Left colon (tissue), 2 donors: ENCODE measurements around the gene MCRIP2. TPM values are rescaled to one million over a fixed set of nuclear protein-coding genes. Genes with fewer than 3 reads are reported as not detected.

ENCODE experiments used
- ATAC-seq: fragments of 200-7000 bp; cut with Tn5 transposase; one replicate; pipeline ENCODE4 v1.9.1; 2020; ENCODE audit warnings: mild to moderate bottlenecking, moderate library complexity
- DNase-seq, 2 donors: peaks; one replicate each; pipeline ENCODE4 v3.0.0-alpha.2; 2020
- intact Hi-C, 2 donors: fragments of 100-400 bp; cut with DNase I in 1 of 2; cut with micrococcal nuclease in 1 of 2; formaldehyde crosslinking; loops; one replicate each; pipeline versions ENCODE4 v1.11.2 to v1.14.0; 2022; cut with DNase I, micrococcal nuclease
- total RNA-seq, 2 donors: library from RNA; stranded (reverse); fragmentation: NEBNext Ultra II Directional; extraction: Animal tissue kit (Norgen Biotek cat#: 25700); gene quantifications; one replicate each; pipeline ENCODE4 v1.2.1, GENCODE V29; 2021
- donor health status: DM: no; HTN: no; CAD: no.
- donor health status: DM: yes; HTN: yes; CAD: no.

MCRIP2 gene
- total RNA-seq, 2 donors from 2014 or later = 98.5 to 161 TPM

- intact Hi-C loops = no loop called here
Measured at GRCh38 chr16:660459-661183, 19.0 kb downstream of the MCRIP2 start.

GRCh38 chr16:661184-661821 is 19.7 kb downstream of the MCRIP2 start:
- intact Hi-C loops = no loop called here
- ATAC-seq (no peak), DNase-seq (peak; percentile 37 to 48)

More at GRCh38 chr16:660459-661183, 19.0 kb downstream of the MCRIP2 start:
- ATAC-seq (peak; percentile 92), DNase-seq (peak; percentile 91 to 94)

DNA sequence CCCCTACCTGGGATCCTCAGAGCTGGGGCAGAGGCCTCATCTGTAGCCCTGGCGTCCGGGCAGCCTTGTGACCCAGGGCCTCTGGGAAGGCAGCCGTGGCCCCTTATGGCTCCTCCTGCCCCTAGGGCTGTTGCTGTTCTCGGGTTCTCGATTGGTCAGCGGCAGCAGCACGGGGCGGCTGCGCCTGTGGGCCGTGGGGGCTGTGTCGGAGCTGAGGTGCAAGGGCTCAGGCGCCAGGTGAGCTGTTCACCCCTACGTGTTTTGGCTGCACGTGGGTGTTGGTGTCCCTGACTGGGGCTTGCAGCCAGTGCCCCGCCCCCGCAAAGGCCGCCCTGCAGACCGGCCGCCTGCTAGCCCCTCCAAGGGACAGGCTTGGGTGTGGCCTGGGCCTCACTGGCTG is 20.5 kb downstream of the MCRIP2 start:
- DNase-seq = no peak
- ATAC-seq = no peak
- intact Hi-C loops = no loop called here

DNA sequence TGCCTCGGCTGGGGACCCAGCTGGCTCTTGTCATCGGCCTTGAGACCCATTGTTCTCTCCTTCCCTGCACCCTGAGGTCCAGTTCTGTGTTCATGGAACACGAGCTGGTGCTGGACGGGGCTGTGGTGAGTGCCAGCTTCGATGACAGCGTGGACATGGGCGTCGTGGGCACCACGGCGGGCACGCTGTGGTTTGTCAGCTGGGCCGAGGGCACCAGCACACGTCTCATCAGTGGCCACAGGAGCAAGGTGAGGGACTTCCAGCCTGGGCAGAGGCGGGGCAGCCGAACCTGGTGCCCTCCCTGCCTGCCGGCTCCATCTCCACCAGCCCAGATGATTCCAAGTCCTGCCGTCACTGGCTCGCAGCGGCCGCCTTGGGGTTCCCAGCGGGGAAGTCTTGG is 21.0 kb downstream of the MCRIP2 start:
- no peak for DNase-seq
- no peak for ATAC-seq
- intact Hi-C loops = no loop called here

DNA sequence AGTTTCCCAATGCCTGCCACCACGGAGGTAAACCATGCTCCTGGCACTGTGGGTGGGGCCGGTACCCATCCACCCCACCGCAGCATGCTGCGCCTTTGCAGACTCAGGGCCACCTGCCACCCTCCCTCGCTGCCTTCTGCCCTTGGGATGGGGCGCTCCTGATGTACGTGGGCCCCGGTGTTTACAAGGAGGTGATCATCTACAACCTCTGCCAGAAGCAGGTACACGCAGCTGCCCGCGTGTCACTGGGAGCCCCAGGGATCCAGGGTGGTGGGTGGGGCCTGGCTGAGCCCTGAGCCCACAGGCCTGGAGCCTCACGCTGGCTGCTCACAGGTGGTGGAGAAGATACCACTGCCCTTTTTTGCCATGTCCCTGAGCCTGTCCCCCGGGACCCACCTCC is 24.9 kb downstream of the MCRIP2 start:
- intact Hi-C loops = no loop called here
- ATAC-seq (no peak), DNase-seq (no peak)

DNA sequence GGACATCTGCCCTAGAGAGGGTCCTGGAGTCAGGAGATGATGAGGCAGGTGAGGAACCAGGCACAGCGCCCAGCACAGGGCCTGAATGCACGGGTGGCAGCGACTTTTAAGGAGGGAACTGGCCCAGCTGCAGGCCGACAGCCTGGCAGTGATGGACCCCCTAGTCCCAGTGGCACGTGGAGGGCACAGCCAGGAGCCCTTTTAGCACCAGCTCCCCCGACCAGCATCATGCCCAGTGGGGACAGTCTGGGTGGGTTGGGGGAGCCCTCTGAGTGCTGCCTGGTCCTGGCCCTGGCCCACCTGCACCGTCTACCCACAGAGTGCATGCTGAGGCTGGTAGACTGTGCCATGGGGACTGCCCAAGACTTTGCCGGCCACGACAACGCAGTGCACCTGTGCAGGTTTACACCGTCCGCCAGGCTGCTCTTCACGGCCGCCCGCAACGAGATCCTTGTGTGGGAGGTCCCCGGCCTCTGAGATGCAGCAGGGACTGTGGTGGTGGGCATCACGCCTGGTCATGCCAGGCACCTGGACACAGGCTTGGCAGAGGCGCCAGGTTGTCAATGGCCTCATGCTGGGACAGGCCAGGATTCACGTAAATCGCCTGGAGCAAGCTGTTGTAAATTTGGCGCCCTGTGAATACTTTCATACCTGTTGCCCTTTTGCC is 25.6 kb downstream of the MCRIP2 start:
- no peak for DNase-seq
- intact Hi-C loops = no loop called here
- ATAC-seq = no peak

GRCh38 chr16:667780-668518 is 26.3 kb downstream of the MCRIP2 start, which contains the start of gene RHOT2:
RHOT2 (plus strand) TSS chr16:668132; CDS start chr16:668200, 68 bp downstream.
- intact Hi-C loops = no loop called here
- peak; percentile 90 to 96 for DNase-seq
- peak; percentile 92 for ATAC-seq

DNA sequence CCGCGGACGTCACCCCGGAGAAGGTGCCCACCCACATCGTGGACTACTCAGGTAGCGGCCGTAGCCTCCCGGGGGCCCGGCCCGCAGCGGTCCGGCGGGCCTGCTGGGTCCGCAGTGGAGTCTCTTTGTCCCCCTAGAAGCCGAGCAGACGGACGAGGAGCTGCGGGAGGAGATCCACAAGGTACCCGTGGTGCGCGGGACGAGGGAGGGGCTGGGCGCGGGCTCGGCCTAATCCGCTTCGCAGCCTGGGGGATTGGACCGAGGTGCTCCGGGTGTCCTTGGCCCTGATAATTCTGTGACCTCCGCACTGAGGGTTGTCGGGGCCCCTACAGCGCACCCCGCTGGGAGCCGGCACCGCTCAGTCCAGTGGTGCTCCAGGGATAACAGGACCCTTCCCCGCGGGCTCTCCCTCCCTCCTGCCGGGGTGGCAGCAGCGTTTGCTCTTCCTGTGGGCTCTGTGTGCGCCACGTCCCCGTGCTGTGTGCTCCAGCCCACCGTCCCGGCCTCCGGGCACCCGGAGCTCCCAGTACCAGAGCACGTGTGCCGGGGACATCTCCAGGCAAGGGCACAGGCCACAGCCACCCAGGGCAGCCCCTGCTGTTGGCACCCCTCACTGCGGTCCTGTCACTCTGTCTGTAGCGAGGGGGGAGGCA is 27.0 kb downstream of the MCRIP2 start:
- no peak for DNase-seq
- intact Hi-C loops = no loop called here
- ATAC-seq = peak; percentile 30

GRCh38 chr16:669666-670065 is 28.0 kb downstream of the MCRIP2 start:
- intact Hi-C loops = no loop called here
- no peak for ATAC-seq

DNA sequence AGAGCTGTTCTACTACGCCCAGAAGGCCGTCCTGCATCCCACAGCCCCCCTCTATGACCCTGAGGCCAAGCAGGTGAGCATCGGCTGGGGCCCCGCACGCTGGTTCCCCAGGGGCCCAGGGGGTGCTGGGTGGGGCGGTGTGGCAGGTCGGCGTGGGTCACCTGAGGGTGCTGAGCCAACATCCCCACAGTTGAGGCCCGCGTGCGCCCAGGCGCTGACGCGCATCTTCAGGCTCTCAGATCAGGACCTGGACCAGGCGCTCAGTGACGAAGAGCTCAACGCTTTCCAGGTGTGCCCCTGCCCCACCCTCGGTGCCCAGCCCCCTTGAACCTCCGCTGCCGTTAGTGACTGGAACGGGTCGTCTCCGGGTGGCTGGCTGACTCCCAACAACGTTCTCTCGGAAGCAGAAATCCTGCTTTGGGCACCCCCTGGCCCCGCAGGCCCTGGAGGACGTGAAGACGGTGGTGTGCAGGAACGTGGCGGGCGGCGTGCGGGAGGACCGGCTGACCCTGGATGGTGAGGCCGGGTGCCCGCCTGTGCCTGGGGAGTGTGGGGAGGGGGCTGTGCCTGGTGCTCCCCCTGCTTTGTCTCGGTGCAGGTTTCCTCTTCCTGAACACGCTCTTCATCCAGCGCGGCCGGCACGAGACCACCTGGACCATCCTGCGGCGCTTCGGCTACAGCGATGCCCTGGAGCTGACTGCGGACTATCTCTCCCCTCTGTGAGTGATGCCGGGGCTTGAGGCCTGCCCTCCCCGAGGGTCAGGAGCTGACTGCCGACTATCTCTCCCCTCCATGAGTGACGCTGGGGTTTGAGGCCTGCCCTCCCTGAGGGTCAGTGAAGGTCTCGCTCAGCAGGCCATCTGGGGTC is 29.1 kb downstream of the MCRIP2 start:
- intact Hi-C loops = no loop called here
- ATAC-seq (no peak), DNase-seq (no peak)

More at GRCh38 chr16:669666-670065, 28.0 kb downstream of the MCRIP2 start:
- DNase-seq = no peak

GRCh38 chr16:671353-672131 is 29.9 kb downstream of the MCRIP2 start:
- DNase-seq (no peak), ATAC-seq (no peak)
- intact Hi-C loops = no loop called here

GRCh38 chr16:672371-672770 is 30.7 kb downstream of the MCRIP2 start:
- no peak for ATAC-seq
- no peak for DNase-seq
- intact Hi-C loops = no loop called here

GRCh38 chr16:672851-673250 is 31.2 kb downstream of the MCRIP2 start:
- ATAC-seq = no peak
- DNase-seq = no peak
- intact Hi-C loops = no loop called here

- ATAC-seq (no peak), DNase-seq (no peak)
Measured at GRCh38 chr16:673399-673991, 31.9 kb downstream of the MCRIP2 start.

DNA sequence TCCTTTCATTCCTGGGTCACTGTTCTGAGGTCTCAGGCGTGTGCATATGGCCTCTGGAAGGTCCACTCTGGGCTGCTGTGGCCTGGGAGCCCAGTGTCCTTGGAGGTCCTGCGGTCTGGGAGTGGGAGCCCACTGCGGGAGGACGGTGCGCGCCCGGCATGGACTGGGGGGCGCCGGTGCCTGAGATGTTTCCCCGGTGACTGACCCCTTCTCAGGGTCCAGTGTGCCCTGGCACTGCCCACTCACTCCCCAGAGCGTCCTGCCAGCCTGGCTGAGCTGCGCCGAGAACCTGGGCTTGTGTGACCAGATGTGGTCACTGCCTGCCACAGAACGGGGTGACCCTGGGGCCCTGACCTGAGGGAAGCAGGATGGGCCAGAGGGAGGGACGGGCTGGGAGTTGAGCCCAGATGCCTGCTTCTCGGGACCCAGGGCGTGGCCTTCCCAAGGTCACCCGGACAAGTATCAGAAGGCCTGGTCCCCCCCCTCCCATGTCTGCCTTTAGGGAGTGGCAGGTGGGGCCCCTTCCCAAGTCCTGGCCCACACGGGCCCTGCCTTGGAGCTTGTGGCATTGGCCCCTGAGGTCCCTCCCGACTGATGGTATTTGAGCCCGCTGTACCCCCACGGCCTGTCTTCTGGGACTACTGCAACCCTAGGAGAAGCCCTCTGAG is 32.7 kb downstream of the MCRIP2 start:
- no peak for DNase-seq
- intact Hi-C loops = no loop called here
- no peak for ATAC-seq

More at GRCh38 chr16:673399-673991, 31.9 kb downstream of the MCRIP2 start:
- intact Hi-C loops = no loop called here
